ENCODE measurements around the gene WDR59.
A peak's percentile ranks its signal among the peaks of the same experiment; 100 is the strongest.

Gene WDR59

DNA sequence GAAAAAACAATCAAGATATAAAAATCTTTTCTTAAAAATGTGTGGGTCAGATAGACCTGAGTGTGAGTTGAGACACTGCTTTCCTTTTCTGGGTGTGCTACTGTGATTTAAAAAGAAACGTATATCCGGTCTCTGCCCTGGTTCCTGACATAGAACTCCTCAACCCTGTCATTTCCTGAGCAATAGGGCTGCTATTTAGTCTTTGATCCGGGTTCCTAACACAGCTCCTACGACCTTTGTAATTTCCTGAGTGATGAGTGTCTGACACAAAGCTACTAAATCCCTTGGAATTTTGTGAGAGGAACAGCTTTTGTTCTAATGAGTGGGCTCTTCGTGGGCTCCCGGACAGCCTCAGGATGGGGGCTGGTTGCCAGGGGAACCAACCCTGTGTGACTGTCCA, 116.4 kb downstream of the WDR59 start:
- H3K27me3 ChIP-seq (replicated peaks), result no peaks in the 10 kb centered on the region
- peak; percentile 37 for DNase-seq
- H3K4me3 ChIP-seq (ENCODE audit: low read depth, low read length), result no peak overlapping the region
- in situ Hi-C loops (cut with HindIII; ENCODE audit: low pct_ligation_motif_present, low sequenced_read_pairs), result no loop called here
- peak overlapping the region; percentile 16 for H3K27ac ChIP-seq
- TF ChIP-seq CTCF (IDR thresholded peaks at IDR 0.05; ENCODE audit: low read depth, low read length, missing control alignments), result no peak
- no peaks in the 10 kb centered on the region for H3K36me3 ChIP-seq (replicated peaks)

GRCh38 chr16:74868035-74868434, 116.9 kb downstream of the WDR59 start:
- no peaks in the 10 kb centered on the region for H3K27me3 ChIP-seq (replicated peaks)
- TF ChIP-seq CTCF (IDR thresholded peaks at IDR 0.05; ENCODE audit: low read depth, low read length, missing control alignments), result no peak
- DNase-seq, result no peak
- peak overlapping the region; percentile 16 for H3K27ac ChIP-seq
- H3K4me3 ChIP-seq (ENCODE audit: low read depth, low read length), result no peak overlapping the region
- in situ Hi-C loops (cut with HindIII; ENCODE audit: low pct_ligation_motif_present, low sequenced_read_pairs), result no loop called here
- no peaks in the 10 kb centered on the region for H3K36me3 ChIP-seq (replicated peaks)

DNA sequence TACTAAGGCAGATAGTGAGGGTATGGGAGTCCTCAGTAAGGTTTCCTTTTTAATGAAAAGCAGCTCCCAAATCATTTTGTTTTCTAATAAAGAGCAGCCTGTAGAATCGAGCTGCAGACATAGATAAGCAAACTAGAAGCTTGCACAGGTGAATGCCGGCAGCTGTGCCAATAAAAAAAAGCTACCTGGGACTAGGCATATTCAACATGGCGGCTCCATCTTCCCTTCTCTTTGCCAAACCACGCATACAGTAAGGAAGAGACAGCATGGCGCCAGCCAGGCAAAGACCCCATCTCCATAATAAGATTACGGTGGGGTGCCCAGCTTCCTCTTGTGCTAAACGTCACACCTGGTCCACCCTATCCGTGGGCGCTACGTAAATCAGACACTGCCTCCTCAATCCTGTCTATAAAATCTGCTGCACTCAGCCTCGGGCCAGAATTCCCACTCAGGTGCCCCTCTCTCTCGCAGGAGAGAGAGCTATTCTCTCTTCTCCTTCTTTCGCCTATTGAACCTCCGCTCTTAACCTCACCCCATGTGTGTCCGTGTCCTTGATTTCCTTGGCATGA, 117.6 kb downstream of the WDR59 start:
- no peak overlapping the region for H3K4me3 ChIP-seq (ENCODE audit: low read depth, low read length)
- no peak overlapping the region for H3K27ac ChIP-seq

DNA sequence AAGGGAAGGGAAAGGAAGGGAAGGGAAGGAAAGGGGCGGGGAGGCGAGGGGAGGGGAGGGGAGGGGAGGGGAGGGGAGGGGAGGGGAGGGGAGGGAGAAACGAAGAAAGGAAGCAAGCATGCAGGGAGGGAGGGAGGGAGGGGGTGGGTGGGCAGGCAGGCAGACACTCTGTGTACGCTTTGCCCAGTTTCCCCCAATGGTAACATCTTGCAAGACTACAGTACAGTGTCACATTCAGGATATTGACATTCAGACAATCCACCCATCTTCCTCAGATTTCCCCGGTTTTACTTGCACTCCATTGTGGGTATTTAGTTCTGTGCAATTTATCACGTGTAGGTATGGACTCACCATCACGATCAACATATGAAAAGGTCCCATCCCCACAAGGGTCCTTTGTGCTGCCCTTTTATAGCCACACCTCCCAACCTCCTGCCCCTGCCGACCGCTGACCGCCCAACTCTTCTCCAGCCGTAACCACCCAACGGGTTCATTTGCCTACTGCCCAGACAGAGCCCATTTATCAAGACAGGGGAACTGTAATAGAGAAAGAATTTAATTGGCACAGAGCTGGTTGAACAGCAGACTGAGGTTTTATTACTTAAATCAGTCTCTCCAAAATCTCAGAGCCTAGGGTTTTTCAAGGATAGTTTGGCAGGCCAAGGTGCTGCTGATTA, 118.9 kb downstream of the WDR59 start:
- Histone ChIP-seq H3K4me3 (ENCODE audit: low read depth, low read length) (no peak overlapping the region), H3K36me3 (replicated peaks) (no peaks in the 10 kb centered on the region), H3K27ac (no peak overlapping the region), H3K27me3 (replicated peaks) (no peaks in the 10 kb centered on the region)
- in situ Hi-C loops (cut with HindIII; ENCODE audit: low pct_ligation_motif_present, low sequenced_read_pairs), result no loop called here
- no peak for TF ChIP-seq CTCF (IDR thresholded peaks at IDR 0.05; ENCODE audit: low read depth, low read length, missing control alignments)
- DNase-seq, result no peak

More for the DNA sequence above, 117.6 kb downstream of the WDR59 start:
- Histone ChIP-seq H3K27me3 (replicated peaks) (no peaks in the 10 kb centered on the region), H3K36me3 (replicated peaks) (no peaks in the 10 kb centered on the region)
- in situ Hi-C loops (cut with HindIII; ENCODE audit: low pct_ligation_motif_present, low sequenced_read_pairs), result no loop called here
- DNase-seq, result no peak
- no peak for TF ChIP-seq CTCF (IDR thresholded peaks at IDR 0.05; ENCODE audit: low read depth, low read length, missing control alignments)

DNA sequence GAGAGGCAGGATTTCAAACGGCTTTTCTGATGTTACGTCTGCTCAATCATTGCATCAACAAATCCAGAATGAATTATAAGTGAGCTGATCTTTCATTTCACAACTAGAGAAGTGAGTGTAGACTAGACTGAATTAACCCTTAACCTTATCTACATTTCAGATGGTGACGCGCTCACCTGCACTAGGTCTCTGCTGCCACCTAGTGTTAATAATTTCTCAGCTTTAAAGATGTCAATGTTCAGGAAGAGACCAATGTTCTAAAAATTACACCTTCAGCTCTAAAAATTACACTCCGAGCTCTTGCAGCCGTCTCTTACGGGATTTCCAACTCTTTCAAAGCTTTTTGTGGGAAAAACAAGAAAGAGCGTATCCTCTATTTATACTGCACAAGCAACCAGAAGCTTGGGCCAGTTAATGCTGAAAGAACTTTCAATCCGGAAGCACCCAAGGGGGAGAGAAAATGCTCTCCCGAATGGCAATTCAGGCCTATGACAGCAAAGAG, 122.1 kb downstream of the WDR59 start:
- in situ Hi-C loops (cut with HindIII; ENCODE audit: low pct_ligation_motif_present, low sequenced_read_pairs), result no loop called here
- H3K27me3 ChIP-seq (replicated peaks), result no peaks in the 10 kb centered on the region
- H3K4me3 ChIP-seq (ENCODE audit: low read depth, low read length), result no peak overlapping the region
- H3K27ac ChIP-seq, result no peak overlapping the region
- TF ChIP-seq CTCF (IDR thresholded peaks at IDR 0.05; ENCODE audit: low read depth, low read length, missing control alignments), result peak; percentile 78
- peak; percentile 34 for DNase-seq
- no peaks in the 10 kb centered on the region for H3K36me3 ChIP-seq (replicated peaks)

All from brain microvascular endothelial cell (primary cell).